Measurements from ENCODE around the gene GAN.

GAN gene, protein sequence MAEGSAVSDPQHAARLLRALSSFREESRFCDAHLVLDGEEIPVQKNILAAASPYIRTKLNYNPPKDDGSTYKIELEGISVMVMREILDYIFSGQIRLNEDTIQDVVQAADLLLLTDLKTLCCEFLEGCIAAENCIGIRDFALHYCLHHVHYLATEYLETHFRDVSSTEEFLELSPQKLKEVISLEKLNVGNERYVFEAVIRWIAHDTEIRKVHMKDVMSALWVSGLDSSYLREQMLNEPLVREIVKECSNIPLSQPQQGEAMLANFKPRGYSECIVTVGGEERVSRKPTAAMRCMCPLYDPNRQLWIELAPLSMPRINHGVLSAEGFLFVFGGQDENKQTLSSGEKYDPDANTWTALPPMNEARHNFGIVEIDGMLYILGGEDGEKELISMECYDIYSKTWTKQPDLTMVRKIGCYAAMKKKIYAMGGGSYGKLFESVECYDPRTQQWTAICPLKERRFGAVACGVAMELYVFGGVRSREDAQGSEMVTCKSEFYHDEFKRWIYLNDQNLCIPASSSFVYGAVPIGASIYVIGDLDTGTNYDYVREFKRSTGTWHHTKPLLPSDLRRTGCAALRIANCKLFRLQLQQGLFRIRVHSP

DNA sequence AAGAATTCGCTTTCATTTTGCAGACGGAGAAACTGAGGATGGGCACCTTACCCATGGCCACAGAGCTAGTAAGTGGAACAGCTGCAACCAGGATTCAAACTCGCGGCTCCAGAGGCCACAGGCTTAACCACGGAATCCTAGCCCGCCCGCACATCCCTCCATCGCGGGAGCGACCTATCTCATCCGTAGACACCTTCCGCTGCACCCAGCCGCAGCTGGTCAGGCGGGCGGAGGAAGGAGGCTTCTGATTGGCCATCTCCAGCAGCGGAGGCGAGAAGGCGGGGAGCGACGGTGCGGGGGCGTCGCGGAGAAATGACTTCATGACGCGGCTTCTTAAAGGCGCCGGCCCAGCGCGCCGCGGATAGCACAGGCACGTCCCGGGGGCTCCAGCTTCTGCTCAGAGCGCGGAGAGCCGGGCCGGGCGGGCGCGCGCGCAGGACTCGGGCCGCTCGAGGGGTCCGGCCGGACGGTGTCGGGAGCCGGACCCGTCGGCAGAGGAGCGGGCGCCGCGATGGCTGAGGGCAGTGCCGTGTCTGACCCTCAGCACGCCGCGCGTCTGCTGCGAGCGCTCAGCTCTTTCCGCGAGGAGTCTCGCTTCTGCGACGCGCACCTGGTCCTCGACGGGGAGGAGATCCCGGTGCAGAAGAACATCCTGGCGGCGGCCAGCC is at the start of gene GAN:
TSS of gene GAN (plus strand) at position 360 of the 668 bp plus-strand sequence. CDS start at position 512, 152 bp downstream.
- peak; percentile 65 for DNase-seq (ENCODE audit: low read depth)

DNA sequence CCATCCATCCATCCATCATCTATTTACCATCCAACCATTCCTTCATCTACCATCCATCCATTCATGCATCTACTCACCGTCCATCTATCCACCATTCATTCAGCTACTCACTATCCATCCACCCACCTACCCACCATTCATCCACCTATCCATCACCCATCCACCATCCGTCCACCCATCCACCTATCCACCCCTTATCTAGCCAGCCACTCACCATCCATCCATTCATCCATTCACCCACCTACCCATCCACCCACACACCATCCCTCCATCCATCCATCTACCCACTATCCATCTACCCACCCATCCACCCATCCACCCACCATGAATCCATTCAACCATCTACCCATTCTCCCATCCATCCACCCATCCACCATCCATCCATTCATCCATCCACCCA is 49.7 kb upstream of the GAN start:
- DNase-seq (ENCODE audit: low read depth), result no peak

DNA sequence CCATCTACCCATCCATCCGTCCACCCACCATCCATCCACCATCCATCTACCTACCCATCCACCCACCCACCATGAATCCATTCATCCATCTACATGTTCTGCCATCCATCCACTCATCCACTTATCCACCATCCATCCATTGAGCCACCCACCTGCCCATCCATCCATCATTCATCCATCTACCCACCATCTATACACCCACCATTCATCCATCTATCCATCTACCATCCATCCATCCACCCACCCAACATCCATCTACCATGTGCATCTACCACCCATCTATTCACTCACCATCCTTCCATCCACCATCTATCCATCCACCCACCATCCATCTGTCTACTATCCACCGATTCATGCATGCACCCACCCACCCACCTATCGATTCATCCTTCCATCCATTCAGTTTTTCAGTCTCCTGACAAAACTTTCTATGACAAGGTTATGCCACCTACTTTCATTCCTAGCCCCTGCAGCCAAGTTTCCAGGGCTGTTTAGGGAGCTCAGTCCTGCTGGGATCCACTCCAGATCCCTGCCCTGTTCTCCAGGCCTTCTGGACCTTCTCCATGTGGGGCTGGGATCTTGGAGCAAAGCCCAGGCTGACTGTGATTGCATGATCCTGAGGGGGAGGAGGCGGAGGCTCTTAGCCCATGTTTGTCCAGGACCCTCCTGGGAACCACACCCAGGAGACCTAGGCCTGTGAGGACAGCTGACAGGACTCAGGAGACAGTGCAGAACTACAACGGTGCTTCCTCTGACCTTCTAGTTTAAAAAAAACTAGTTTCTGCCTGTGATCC is 48.9 kb upstream of the GAN start:
- DNase-seq (ENCODE audit: low read depth), result peak; percentile 30

DNA sequence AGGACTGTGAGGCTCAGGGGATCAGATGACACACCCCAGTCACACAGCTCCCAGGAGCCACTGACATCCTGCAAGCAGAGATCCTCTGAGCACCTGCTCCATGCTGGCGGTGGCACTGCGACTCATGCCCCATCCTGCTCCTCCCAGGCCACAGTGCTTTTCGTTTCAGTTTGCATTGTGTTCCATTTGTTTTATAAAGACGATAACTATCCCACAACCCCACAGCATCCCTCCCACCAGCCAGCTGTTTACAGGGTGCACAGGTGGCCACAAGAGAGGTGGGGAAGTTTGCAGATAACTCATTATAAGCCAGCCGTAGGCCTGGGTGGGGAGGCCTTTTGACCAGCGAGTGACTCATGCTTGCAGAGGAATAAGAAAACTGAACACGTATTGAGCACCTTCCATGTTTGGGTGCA is 48.1 kb upstream of the GAN start:
- no peak for DNase-seq (ENCODE audit: low read depth)

DNA sequence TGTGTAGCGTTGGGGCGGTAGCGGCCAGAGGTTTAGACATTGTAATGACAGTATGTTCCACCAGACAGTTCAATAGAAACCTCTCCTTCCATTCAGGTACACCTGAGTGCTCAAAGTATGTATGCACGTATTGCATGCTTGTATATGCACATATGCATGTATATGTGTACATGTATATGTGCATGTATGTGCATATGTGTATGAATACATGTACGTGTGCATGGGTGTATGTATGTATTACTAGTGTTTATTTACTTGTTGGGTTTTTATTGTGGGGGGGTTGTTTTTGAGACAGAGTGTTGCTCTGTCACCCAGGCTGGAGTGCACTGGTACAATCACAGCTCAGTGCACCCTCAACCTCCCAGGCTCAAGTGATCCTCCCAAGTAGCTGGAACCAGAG is 46.3 kb upstream of the GAN start:
- DNase-seq (ENCODE audit: low read depth), result no peak

DNA sequence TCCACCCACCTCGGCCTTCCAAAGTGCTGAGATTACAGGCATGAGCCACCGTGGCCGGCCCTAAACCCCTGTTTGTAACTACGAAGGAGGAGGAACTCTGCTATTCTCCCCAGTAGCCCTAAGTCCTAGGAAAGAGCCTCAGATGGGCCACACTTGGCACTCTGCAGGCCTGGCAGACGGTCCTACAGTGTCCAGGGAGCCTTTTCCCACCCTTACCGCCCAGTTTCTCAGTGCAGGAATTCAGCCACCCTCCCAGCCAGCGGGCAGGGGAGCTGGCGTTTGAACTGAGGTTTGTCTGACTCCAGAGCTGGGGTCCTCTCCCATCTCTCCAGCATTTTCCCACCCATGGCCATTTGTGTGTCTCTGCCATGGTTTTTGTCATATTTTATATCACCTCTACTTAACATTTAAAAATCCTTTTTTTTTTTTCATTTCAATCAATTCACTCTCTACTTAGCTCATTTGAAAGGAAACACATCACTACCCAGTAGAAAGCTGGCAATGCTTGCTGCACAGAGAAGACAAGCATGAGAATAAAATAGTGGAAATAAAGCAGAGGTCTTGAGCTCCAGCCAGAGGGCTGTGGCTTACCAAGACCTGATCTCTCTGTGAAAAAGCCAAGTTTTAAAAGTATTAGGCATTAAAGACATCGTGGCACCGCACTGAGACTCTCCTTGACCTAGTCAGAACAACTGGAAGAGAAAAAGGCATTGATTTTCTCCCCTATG is 41.4 kb upstream of the GAN start:
- DNase-seq (ENCODE audit: low read depth), result no peak

DNA sequence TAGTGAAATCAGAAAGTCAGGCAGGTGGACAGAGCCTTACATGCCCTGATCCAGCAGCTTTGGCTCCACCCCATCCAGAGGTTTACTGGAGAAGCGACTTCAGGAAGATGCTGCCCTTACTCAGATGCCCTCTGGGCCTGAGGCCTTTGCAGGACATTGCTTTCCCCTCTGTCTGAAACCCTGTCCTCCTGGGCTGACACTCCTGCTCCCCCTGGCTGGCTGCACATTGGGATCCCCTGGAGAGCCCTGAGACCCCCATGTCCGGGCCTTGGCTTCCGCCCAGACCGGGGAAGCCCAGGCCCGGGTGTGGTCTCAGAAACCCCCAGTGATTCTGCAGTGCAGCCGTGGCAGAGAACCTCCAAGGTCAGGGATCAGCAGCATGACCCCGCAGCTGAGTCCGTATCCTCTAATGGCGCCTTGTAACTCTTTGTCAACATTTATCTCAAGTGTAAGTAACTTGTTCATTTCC is 39.7 kb upstream of the GAN start:
- DNase-seq (ENCODE audit: low read depth), result no peak

DNA sequence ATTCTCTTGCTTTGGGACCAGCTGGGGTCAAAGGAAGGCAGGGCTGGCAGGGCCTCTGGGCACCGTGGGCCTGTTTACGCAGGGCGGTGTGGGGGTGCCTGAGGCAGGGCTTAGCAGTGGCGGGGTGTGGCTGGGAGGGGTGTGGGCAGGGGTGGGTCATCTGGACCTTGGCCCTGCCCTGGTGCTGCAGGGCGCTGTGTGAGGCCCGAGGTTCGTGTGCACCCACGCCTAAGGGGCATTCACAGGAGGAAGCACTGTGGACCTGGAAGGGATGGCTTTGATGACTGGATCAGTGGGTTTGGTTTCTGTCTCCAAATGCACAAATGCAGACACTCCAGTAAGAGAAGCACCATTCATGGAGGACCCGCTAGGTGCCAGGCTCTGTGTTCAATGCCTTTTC is 39.0 kb upstream of the GAN start:
- no peak for DNase-seq (ENCODE audit: low read depth)

DNA sequence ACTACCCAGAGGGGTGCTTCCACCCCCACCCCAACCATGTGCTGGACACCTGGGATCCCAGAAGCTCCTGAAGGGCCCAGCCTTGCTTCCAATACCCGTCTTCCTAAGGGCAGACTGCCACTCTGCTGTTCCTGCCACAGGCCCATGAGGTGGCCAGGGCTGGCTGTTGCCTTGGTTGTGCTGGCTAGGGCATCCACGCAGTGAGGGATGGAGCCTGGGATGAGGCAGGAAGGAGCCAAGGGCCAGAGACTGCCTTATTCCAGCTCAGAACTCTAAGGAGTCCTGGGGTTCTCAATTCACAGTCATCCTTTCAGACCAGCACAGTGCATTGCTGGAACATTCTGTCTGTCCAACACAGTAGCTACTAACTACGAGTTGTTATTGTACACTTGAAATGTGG is 38.4 kb upstream of the GAN start:
- DNase-seq (ENCODE audit: low read depth), result no peak

DNA sequence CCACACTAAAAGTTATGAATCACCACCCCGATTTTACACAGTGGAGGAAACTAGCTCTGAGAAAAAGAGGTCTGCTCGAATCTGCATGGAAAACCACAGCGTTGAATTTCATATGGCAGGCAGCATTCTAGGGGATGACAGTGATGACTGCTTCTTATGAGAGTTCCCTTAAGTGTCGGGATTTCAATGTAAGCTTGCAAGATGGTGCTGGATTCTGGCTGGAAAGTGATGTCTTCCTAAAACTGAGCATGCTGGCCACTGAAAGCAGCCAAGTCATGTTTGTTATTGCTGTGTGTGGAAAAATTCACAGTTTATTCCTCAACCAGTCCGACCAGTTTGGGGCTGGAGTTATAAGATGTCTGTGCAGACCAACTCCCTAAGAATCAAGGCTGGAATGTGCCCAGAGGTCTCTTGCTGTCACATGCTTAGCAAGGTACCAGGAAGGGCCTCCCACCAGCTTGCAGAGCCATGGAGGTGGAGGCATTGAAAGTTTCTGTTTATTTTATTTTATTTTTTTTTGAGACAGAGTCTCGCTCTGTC is 37.2 kb upstream of the GAN start:
- no peak for DNase-seq (ENCODE audit: low read depth)

DNA sequence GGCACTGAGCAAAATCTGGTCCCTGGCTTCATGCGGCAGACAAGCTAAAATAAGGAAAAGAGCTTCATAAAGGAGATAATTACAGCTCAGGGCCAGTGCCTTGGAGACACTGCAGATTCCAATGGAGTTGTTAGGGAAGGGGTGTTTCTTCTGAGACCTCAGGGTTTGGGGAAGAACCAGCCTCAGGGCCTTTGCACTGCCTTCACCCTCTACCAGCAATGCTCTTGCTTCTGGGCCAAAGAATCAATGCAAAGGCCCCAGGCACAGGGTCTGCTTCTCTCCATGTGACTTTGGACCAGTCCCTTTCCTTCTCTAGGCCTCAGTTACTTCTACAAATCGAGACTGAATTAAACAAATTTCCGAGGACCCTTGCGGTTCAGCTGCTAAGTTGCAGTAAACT is 36.2 kb upstream of the GAN start:
- no peak for DNase-seq (ENCODE audit: low read depth)

DNA sequence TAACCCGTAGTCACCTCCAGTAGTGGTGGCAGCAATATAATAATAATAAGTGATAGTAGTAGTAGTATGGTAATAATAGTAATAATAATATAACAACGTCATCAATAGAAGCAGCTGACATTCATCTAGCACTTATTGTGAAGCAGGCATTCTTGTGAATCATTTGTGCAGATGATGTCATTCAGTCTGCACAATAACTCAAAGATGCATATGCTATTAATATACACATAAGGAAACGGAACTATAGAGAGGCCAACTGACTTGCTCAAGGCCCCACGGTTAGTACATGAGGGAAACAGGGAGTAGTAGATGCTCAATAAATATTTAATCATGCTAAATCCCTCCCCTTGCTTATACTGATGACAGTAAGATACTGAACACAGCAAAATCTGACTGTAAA is 35.4 kb upstream of the GAN start:
- no peak for DNase-seq (ENCODE audit: low read depth)

DNA sequence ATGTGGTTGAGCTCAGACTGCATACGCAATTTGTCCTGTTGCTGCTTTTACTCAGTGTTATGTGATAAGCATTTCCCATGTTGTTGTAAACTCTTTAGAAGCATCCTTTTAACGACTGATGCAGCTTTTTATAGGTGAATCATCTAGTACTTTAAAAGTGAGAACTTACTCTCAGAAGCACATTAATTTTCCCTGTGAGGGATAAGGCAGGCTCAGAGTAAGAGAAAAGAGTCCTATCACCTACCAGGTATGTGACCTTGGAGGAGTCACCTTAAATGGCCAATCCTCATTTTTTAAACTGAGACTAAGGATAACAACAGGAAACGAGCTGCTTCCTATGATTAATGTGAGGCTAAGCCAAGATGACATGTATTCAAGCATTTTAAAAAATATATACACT is 34.4 kb upstream of the GAN start:
- DNase-seq (ENCODE audit: low read depth), result no peak

DNA sequence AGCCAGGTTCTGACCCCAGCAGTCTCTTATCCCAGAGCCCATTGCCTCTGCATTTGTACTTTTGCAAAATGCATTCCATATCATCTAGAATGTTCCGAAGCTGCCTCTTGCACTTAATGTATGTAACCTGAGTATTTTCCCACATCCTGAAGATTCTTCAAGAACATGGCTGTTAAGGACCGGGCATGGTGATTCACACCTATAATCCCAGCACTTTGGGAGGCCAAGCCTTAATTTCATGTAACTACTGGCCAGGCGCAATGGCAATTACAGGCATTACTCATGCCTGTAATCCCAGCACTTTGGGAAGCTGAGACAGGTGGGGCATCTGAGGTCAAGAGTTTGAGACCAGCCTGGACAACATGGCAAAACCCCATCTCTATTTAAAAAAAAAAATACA is 31.7 kb upstream of the GAN start:
- DNase-seq (ENCODE audit: low read depth), result no peak

DNA sequence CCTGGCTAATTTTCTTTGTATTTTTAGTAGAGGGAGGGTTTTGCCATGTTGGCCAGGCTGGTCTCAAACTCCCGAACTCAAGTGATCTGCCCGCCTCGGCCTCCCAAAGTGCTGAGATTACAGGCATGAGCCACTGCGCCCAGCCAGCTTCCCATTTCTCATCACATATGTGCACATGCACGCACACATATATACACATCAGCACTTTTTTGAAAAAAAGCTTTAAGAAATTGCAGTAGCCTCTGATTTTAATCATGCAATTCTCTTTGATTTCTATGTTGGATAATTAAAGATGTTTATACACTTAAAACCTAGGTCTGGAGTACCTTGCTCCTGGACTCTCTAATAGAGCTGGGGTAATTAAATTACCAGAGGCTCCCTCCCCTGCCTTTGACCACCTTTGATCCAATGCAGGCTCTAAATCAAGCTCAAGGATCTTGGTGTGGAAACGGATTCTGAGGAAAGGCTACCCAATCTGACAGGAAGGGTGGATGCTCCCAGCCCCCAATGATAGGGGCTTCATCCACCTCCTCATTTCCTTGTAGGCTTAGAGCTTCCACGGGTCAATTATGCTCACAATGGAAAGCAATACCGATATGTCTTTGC is 29.7 kb upstream of the GAN start:
- no peak for DNase-seq (ENCODE audit: low read depth)

DNA sequence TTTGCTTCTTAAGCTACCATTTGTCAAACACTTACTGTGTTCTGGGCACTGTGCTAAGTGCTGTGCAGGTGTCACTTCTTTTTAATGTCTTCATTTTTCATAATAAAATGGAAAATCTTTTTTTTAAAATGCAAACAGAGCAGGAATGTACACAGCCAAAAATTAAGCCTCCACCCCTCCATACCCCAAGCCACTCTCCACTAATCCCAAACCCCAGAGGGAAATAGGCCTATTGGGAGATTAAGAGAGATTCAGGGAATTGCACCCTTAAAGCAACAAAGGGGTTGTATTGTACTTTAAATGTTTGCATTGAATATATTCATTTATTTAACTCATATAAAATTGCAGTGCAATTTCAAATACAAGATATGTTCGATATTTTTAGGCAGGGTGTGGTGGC is 28.6 kb upstream of the GAN start:
- DNase-seq (ENCODE audit: low read depth), result no peak

DNA sequence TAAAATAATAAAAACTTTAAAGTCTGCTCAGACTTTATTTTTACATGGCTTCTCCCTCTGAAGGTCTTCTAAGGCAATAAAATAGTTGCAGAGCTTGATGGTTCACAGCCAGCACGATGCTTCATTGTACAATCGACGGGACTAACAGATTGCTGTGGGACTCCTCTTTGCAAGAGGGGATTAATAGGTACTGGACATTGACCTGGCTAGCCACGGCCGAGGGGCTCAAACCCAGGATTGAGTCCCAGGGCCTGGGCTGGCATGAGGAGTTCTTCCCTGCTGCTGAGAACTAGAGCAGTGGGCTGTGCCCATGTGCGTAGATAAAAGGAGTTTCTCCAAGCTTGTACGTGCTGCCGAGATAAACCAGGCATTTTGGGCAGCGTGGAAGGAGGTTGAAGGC is 23.6 kb upstream of the GAN start:
- no peak for DNase-seq (ENCODE audit: low read depth)

DNA sequence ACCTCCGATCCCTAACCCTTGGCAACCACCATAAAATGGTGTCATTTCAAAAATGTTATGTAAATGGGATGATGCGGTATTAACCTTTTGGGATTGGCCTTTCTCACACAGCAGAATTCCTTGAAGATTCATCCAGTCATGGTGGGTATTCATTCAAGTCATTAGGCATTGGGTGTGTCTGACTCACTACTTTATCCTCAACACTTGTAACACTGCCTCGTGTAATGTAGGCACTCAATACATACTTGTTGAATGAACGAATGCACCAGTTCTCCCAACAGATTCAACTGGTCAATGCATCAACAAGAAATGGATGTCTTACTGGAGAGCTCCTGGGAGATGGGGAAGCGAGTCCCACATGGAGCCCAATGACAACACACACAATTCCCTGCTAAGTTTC is 21.8 kb upstream of the GAN start:
- no peak for DNase-seq (ENCODE audit: low read depth)

DNA sequence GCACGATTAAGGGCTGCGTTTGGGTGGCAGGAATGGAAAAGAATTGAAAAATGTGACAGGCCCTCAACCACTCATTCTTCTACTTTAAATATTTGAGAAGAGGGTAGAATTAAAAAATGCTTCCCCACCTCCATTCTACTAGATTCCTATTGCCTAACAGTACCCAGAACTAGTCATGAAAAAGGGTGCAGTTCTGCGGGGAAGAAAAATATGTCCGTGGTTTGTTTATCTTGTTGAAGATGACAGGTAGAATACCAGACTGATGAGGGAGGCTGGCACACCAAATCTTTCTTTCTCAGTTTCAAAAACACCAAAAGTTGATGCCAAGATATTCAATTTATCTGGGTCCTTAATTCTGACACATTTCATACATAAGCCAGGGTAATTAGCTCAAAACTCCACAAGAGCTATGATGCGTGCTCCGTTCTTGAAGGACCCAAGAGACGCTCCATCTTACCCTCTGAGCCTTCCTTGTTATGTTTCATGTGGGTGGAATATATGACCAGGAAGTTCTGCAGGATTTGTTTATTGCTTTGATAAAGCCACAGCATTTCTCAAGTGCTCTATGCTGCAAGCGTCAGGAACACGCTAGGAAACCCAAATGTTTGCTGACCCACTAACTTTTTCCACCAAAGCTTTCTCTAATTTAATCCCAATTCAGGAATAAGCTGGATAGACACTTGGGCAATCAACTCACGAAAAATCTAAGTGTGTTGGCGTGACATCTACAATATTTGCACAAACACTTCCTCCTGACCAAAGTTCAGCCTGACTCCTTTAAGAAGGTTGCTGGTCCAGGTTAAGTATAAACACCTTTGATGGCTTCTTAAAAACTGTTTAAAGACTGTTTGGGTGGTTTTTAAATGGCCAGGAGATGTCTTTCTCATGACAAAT is 20.6 kb upstream of the GAN start:
- no peak for DNase-seq (ENCODE audit: low read depth)

DNA sequence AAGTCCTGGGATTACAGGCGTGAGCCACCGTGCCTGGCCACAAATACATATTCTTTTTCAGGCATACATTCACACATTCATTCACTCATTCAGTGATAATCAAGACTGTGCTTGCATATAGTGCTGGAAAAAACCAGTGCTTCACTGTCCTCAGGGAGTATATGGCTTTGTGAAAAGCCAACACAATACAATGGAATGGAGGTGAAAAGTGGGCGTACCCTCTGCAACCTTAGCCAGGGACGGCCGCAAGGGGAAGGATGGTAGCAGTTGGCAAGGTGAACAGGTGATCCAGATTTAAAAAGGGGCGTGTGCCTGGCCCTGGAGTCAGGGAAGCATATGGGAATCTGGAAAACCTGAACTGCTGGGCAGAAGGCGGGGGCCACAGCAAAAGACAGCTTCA is 18.1 kb upstream of the GAN start:
- no peak for DNase-seq (ENCODE audit: low read depth)
